C1 segment of cervical spinal cord (tissue), 14 donors: Measurements from ENCODE around the gene COPE.
A peak's percentile ranks its signal among the peaks of the same experiment; 100 is the strongest.

Experiments
- DNase-seq, 14 donors: peaks; one replicate each; lab custom pipeline; 2025; lab: John Stamatoyannopoulos, UW

Gene COPE

DNA sequence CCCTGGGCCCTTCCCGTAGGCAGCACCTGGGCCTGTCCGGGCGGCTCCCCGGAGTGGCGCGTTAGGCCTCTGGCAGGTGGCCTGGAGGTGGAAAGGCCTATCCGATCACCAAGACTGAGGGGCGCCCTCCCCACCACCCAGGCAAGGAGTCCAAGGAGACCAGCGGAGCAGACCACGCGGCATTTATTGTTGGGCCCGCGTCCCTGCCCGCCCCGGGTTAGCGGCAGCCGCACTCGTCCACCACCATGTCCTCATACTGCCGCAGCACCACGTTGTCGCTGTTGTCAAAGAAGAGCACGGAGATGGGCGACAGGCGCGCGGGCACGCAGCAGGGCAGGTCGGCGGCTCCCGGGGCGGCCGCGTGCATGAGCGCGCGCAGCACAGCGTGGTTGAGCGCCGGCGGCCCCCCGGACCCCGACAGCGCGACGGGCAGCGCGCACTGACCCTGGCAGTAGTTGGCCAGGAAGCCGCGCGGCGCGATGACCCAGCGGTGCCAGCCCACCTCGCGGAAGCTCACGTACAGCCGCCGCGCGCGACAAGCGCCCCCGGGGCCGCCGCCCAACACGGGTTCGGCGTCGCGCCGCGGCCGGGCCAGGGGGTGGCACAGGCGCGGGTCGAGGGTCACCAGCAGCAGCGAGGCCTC is 50.7 kb downstream of the COPE start:
- peak in 1 of 14 donors; percentile 20 for DNase-seq

- peak in 1 of 14 donors; percentile 58 for DNase-seq
Measured at GRCh38 chr19:18867751-18868150, 51.4 kb downstream of the COPE start.

DNA sequence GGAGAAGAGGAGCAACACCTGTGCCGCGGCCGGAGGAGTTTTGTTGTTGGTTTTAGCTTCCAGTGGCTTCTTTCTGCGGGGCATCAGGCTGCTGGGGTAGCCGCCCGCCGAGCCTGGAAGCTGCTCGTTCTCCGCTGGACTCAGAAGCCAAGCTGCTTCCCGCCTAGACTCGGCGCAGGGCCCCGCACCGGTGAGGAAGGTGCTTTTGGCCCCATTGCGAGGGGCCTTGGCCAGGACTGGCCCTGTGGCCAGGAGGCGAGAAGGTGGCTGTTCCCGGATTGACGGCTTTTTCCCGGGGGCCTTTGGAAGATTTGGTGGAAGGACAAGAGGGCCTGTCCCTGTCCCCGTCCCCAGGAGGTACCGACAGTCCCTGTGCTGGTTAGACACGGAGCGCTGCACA is 52.0 kb downstream of the COPE start:
- DNase-seq, result peak in 1 of 14 donors; percentile 37

GRCh38 chr19:18866800-18867123 is 52.4 kb downstream of the COPE start:
- DNase-seq, result peak in 1 of 14 donors; percentile 54

DNA sequence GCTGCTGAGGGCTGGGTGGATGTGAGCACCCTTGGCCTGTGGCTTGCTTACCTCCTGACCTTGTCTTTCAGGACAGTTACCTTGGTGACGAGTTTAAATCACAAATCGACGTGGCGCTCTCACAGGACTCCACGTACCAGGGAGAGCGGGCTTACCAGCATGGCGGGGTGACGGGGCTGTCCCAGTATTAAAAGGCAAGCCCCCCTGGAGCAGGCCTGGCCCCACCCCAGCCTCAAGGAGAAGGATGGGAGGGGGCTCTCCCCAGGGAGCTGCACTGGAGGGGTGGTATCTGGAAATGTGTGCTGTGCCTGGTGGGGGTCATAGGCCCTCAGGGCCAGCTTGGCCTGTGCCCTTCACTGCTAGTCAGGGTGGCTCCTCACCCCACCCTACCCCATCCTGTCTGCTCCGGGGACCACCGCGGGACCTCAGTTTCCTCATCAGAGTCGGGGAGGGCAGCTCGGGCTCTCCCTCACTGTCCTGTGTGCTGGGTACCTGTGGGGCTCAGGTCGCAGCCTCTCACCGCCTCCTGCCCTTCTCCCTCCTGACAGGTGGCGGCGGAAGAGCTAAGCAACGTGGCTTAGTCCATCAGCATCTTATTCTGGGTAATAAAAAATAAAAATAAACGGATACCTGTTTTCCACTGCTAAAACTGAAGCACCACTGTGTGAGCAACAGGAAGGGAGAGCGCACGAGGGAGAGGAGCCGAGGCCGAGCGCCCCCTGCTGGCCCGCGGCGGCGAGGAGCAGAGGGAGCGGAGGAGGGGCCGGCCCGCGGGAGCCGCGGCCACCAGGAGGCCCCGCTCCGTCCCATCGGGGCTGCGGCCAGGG is 53.0 kb downstream of the COPE start:
- DNase-seq, result peak in 12 of 14 donors; percentile 3 to 72 (median 43)

DNA sequence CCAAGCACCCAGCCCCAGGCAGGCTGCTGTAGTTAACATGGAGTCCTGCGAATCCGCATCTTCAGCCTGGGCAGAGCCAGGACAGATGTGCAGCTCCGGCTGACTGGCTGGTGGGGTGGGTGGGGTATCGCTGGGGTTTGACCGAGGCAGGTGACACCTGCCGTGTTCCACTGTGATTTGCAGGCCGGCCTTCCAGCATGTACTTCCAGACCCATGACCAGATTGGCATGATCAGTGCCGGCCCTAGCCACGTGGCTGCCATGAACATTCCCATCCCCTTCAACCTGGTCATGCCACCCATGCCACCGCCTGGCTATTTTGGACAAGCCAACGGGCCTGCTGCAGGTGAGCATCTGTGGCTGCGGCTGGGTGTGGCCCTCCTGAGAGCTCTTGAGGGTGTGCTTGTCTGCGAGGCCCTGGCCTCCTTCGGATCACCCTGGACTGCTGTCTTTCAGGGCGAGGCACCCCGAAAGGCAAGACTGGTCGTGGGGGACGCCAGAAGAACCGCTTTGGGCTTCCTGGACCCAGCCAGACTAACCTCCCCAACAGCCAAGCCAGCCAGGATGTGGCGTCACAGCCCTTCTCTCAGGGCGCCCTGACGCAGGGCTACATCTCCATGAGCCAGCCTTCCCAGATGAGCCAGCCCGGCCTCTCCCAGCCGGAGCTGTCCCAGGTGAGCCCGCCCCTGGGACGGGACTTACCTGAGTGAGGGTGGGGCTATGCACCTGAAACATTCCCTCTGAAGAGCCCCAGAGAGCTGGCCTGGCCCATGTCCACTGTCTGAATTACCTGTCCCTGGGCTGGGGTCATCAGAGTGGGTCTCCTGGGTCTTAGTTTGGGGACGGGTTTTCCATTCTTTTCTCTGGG is 53.8 kb downstream of the COPE start:
- no peak for DNase-seq

- DNase-seq, result no peak
Measured at GRCh38 chr19:18863843-18864362, 55.3 kb downstream of the COPE start.

DNA sequence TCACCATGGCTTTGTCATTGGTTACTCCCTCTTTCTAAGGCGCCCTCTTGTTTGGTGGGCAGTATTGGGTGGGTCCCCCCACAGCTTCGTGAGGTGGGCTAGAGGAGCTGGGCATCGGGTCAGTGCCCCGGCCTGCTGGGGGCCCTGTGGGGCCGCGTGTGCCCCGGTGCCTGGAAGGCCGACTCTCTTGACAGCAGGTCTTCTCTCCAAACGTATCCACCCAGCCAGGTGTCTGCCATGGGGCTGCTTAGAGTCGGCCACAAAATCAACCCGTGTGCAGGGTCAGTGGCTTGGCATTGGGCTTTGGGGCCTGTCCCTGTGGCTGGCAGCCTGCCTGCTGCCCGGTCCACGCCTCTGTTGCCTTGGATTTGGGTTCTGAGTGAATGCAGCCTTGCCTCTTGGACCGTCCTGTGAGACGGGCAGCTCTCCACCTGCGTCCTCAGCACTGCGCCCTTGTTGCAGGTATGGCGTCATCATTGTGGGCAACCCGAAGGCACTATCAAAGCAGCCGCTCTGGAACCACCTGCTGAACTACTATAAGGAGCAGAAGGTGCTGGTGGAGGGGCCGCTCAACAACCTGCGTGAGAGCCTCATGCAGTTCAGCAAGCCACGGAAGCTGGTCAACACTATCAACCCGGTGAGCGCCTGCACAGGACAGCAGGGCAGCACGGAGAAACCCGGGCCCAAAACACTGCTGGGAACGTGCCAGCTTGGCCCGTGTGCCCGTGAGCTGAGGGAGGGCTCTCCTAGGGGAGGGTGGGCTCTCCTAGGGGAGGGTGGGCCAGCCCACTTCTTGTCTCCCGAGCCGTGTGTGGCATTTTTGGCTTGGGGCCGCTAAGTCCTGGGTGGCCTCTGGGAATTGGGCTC is 56.0 kb downstream of the COPE start:
- DNase-seq, result peak in 1 of 14 donors; percentile 31

DNA sequence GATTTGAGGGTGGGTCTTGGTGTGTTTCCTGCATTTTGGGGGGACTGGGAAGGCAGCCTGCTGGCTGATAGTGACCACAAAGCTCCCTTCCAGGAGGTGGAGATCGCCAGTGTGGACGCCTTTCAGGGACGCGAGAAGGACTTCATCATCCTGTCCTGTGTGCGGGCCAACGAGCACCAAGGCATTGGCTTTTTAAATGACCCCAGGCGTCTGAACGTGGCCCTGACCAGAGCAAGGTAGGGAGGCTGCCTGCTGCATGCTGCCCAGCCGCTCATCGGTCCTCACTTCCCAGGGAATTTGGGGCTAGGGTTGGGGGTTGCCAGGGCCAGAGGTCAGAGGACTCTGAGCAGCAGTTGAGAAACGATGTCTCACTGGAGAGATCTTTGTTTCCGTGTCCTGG is 57.3 kb downstream of the COPE start:
- DNase-seq, result no peak

- DNase-seq, result peak in 1 of 14 donors; percentile 19
Measured at GRCh38 chr19:18861235-18861634, 58.0 kb downstream of the COPE start.

DNA sequence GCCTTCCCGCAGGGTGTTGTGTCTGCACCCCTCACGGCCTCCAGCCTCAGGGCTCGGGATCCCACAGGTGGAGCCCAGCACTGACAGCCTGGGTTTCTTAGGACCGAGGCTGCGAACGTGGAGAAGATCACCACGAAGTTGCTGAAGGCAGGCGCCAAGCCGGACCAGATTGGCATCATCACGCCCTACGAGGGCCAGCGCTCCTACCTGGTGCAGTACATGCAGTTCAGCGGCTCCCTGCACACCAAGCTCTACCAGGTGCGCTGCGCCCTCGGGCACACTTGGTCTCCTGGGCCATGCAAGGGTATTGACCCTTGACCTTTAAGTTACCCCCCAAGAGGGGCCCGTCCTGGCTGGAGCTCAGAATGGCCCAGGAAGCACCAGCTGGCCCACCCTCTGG is 58.5 kb downstream of the COPE start:
- DNase-seq, result no peak

DNA sequence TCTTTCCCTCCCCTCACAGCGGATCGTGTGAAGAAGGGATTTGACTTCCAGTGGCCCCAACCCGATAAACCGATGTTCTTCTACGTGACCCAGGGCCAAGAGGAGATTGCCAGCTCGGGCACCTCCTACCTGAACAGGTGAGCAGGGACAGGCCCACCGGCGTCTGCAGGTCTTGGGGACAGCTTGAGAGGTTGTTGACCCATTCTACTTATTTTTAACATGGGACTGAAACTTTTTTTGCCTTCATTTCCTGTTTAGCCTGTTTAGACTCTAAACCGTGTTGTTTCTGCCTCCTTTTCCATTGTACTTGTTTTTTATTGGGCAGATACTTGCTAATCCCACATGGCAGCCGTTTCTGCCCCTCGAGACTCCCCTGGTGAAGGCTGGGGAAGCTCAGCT is 58.9 kb downstream of the COPE start:
- no peak for DNase-seq

DNA sequence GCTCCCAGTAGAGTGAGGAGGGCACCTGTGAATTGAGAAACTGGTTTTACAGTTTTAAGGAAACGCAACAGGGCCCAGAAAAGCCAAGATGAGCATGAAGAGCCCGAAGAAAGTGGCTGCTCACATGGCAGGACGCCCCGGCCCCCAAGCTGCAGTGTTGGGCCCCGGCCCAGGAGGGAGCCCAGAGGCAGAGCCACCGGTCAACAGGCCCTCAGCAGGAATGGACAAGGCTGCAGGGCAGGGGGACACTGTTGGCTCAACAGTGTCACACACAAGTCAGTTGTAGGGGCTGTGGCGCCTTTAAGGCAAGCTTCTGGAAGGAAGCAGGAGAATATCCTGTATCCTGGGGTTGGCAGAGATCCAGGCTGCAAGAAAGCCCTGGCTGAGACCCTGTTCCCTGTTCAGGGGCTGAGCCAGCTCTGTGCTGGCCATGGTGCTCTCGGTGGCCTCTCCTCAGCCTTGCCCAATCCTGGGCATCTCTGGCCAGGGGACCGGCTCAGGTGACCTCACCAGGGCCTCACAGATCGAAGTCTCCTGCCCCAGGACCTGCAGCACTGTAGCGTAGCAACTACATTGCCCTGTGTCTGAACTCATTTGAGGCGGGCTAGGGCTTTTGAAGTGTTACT is 59.4 kb downstream of the COPE start:
- peak in 5 of 14 donors; percentile 12 to 55 (median 21) for DNase-seq

GRCh38 chr19:18858906-18859646 is 60.1 kb downstream of the COPE start:
- no peak for DNase-seq

- DNase-seq, result no peak
Measured at GRCh38 chr19:18857223-18857622, 62.0 kb downstream of the COPE start.

DNA sequence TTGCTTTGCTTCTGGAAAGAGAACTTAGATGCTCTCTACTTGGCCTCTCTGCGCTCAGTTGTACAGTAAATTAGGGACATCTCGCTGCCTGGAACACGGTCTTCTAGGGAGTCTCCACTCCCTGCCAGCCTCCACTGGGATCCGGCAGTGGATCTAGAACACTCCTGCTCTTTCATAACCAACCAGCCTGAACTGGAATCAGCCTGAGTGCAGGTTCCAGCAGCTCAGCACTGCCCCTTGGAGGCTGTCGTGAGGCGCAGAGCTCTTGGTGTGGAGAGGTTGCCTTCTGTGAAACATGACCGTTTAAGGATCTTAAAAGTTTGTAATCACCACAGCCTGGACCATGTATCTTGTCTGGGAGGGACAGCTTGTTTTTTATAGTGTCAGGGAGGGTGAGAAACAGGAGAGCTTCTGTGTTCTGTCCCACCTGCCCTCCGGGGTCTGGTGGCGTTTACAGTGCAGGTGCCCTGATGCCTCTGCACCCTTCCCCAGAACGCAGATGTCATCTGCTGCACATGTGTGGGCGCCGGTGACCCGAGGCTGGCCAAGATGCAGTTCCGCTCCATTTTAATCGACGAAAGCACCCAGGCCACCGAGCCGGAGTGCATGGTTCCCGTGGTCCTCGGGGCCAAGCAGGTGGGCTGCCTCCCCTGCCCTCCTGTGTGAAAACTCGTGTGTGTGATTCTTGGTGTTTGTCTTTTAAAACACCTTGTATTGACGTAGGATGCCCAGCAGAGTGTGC is 62.6 kb downstream of the COPE start:
- DNase-seq, result peak in 11 of 14 donors; percentile 25 to 92 (median 74)

DNA sequence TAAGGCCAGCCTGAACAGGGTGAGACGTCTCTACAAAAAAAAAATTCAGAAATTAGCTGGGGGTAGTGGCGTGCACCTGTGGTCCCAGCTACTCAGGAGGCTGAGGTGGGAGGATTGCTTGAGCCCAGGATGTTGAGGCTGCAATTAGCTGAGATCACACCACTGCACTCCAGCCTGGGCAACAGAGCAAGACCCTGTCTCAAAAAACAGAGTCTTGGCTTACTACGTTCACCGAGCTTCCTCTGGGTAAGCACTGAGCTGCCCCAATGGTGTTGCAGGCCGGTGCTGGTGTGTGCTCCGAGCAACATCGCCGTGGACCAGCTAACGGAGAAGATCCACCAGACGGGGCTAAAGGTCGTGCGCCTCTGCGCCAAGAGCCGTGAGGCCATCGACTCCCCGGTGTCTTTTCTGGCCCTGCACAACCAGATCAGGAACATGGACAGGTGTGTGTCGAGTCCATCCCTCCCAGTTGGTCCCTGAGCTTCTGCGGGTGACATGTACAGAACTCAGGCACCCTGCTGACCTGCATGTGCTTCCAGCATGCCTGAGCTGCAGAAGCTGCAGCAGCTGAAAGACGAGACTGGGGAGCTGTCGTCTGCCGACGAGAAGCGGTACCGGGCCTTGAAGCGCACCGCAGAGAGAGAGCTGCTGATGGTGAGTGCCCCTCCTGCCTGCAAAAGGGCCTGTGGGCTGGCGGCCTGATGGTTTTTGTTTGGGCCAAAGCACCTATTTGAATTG is 63.4 kb downstream of the COPE start:
- no peak for DNase-seq

DNA sequence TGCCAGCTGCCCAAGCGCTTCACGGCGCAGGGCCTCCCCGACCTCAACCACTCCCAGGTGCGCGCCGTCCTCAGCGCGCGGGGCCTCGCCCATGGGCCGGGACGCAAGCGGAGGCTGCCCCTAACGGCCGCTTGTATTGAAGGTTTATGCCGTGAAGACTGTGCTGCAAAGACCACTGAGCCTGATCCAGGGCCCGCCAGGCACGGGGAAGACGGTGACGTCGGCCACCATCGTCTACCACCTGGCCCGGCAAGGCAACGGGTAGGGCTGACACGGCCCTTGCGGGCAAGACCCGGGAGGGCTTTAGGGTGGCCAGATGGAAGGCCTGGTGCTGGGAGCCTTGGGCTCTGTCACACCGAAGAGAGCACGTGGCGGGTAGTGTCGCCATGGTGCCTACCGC is 64.2 kb downstream of the COPE start:
- no peak for DNase-seq
